GM19328 (cell line): ENCODE measurements around the gene RUFY3.
A peak's percentile ranks its signal among the peaks of the same experiment; 100 is the strongest.
"Not testable (repeated sequence)": the region's sequence is repeated elsewhere in the genome, so short reads cannot be mapped to it uniquely, and the experiment has no call there.

Experiments
- ATAC-seq: cut with Tn5 transposase; IDR thresholded peaks from one replicate; pipeline ENCODE4 v1.9.1; 2021; ENCODE audit warnings: mild to moderate bottlenecking, moderate library complexity; ENCODE audit not compliant: unreplicated experiment

The RUFY3 gene

GRCh38 chr4:70734971-70735370 lies 13.2 kb downstream of the RUFY3 start:
- ATAC-seq, result no peak

GRCh38 chr4:70735915-70736314 lies 14.2 kb downstream of the RUFY3 start:
- not testable (repeated sequence) for ATAC-seq

- no peak for ATAC-seq
These were observed 15.2 kb downstream of the RUFY3 start for GRCh38 chr4:70737006-70737405.

GRCh38 chr4:70737409-70737808 lies 15.6 kb downstream of the RUFY3 start:
- no peak for ATAC-seq

- no peak for ATAC-seq
These were observed 18.0 kb downstream of the RUFY3 start for GRCh38 chr4:70739496-70740337.

GRCh38 chr4:70741867-70742658 lies 20.3 kb downstream of the RUFY3 start:
- ATAC-seq, result no peak

GRCh38 chr4:70743731-70744130 lies 22.0 kb downstream of the RUFY3 start:
- no peak for ATAC-seq

- no peak for ATAC-seq
These were observed 24.5 kb downstream of the RUFY3 start for GRCh38 chr4:70746179-70746839.

- ATAC-seq, result no peak
These were observed 26.1 kb downstream of the RUFY3 start for GRCh38 chr4:70747874-70748273.

- ATAC-seq, result peak; percentile 46
These were observed 27.5 kb downstream of the RUFY3 start for GRCh38 chr4:70749313-70749712.

GRCh38 chr4:70752236-70752635 lies 30.5 kb downstream of the RUFY3 start:
- ATAC-seq, result no peak

- no peak for ATAC-seq
These were observed 31.9 kb downstream of the RUFY3 start for GRCh38 chr4:70753630-70754029.

GRCh38 chr4:70754470-70754869 lies 32.7 kb downstream of the RUFY3 start:
- ATAC-seq, result no peak

GRCh38 chr4:70754990-70755688 lies 33.4 kb downstream of the RUFY3 start:
- no peak for ATAC-seq

- no peak for ATAC-seq
These were observed 37.4 kb downstream of the RUFY3 start for GRCh38 chr4:70759126-70759525.

GRCh38 chr4:70759627-70760026 lies 37.9 kb downstream of the RUFY3 start:
- ATAC-seq, result no peak

GRCh38 chr4:70760662-70761061 lies 38.9 kb downstream of the RUFY3 start:
- ATAC-seq, result no peak

- no peak for ATAC-seq
These were observed 39.6 kb downstream of the RUFY3 start for GRCh38 chr4:70761276-70761816.

- ATAC-seq, result no peak
These were observed 43.6 kb downstream of the RUFY3 start for GRCh38 chr4:70765368-70765767.

- no peak for ATAC-seq
These were observed 46.7 kb downstream of the RUFY3 start for GRCh38 chr4:70768301-70768948.
